K562 (cell line): ENCODE data around the gene EOLA1. TPM values are rescaled to one million over a fixed set of nuclear protein-coding genes. Genes with fewer than 3 reads are reported as not detected.
A peak's percentile ranks its signal among the peaks of the same experiment; 100 is the strongest.

Experiments
- CTBP1 ChIP-seq: fragments of 450-650 bp; IDR thresholded peaks from 2 replicates; pipeline ENCODE4 v1.6.1; 2016; ENCODE audit warnings: borderline replicate concordance
- CTCFL ChIP-seq: IDR thresholded peaks from 2 replicates; pipeline ENCODE4 v1.6.1; 2011; ENCODE audit warnings: borderline replicate concordance, low read depth, mild to moderate bottlenecking, moderate library complexity, low read length; ENCODE audit not compliant: insufficient read depth, poor library complexity, severe bottlenecking
- E2F3 ChIP-seq: fragments of 250-450 bp; sonication (Bioruptor Pico); IDR thresholded peaks from 2 replicates; pipeline ENCODE4 v1.4.0; 2020; ENCODE audit warnings: mild to moderate bottlenecking
- JUND ChIP-seq, 2 experiments: IDR thresholded peaks; 2 replicates in 1 of 2; 3 replicates in 1 of 2; pipeline ENCODE4 v1.6.1; 2011; ENCODE audit warnings: borderline replicate concordance in 2 of 2, low read depth in 2 of 2, low read length in 2 of 2, improper control_type of control experiment in 1 of 2, missing biosample characterization in 1 of 2, missing genetic modification characterization in 1 of 2, missing genetic modification reagents in 1 of 2
- NEUROD1 ChIP-seq: fragments of 150-350 bp; IDR thresholded peaks from 2 replicates; pipeline ENCODE4 v1.6.1; 2014; ENCODE audit warnings: borderline replicate concordance, low read length, low read depth; ENCODE audit not compliant: partially characterized antibody
- NONO ChIP-seq, 2 experiments: fragments of 200-400 bp in 1 of 2; fragments of 450-650 bp in 1 of 2; formaldehyde crosslinking in 1 of 2; IDR thresholded peaks; 2 replicates each; pipeline ENCODE4 v1.6.1; 2017; ENCODE audit warnings: low read depth in 2 of 2, mild to moderate bottlenecking in 2 of 2, moderate library complexity in 2 of 2, low read length in 1 of 2
- POU5F1 ChIP-seq: fragments of 150-350 bp; IDR thresholded peaks from 2 replicates; pipeline ENCODE4 v1.6.1; 2014; ENCODE audit warnings: borderline replicate concordance, low read length, low read depth, mild to moderate bottlenecking; ENCODE audit not compliant: partially characterized antibody
- PTRF ChIP-seq: fragments of 450-650 bp; IDR thresholded peaks from 2 replicates; pipeline ENCODE4 v1.6.1; 2016; ENCODE audit warnings: mild to moderate bottlenecking, missing genetic modification characterization, missing compliant biosample characterization
- polyA plus RNA-seq, 8 experiments: library from polyadenylated mRNA; depleted of rRNA in 4 of 8; stranded (reverse) in 5 of 8; unstranded in 3 of 8; fragments of >200 nt; fragmentation: Nextera tagmentation in 2 of 8; fragmentation: Illumina TruSeq in 1 of 8; extraction: Ambion mirVana in 2 of 8; extraction: Trizol in 1 of 8; gene quantifications; 2 replicates each; pipeline versions ENCODE4 v1.2.1 to v1.2.3, GENCODE V29; 2011 to 2014; ENCODE audit warnings: inconsistent platforms in 1 of 8, missing spikeins in 1 of 8
- total RNA-seq, 7 experiments: library from RNA; depleted of rRNA in 6 of 7; stranded (reverse); fragments of >200 nt in 6 of 7; fragmentation: Illumina TruSeq in 2 of 7; extraction: Trizol in 2 of 7; gene quantifications; 2 replicates each; pipeline versions ENCODE4 v1.2.1 to v1.2.3, GENCODE V29; 2011 to 2021; ENCODE audit warnings: low replicate concordance in 1 of 7

EOLA1 gene
- total and polyA plus RNA-seq, 9 of the 15 experiments (the other 6 are each of a cell fraction or from before 2014, with no cell fraction given): 6.3 to 32.9 (median 18.2) TPM

- TF ChIP-seq JUND (IDR thresholded peaks at IDR 0.05; ENCODE audit: borderline replicate concordance, low read depth, low read length) (peak; percentile 59), JUND (tag; IDR thresholded peaks at IDR 0.05; ENCODE audit: borderline replicate concordance, low read depth, low read length) (peak; percentile 20; the same call in 1 of the 3 replicates), PTRF (tag) (no peak), NEUROD1 (no peak), E2F3 (CRISPR knock-in tag) (no peak), POU5F1 (no peak), CTCFL (peak; percentile 53), CTBP1 (peak; percentile 41; the same call in 1 of the 2 replicates), NONO (IDR thresholded peaks at IDR 0.05; ENCODE audit: low read depth in 2 of 2, low read length in 1 of 2) (peak in 1 of 2 experiments; percentile 42; a peak in 1 of 4 replicates)
These were observed 35.7 kb upstream of the EOLA1 start, which contains the start of gene IDS (continued) for GRCh38 chrX:149504915-149505651.
